Effector memory CD8-positive, alpha-beta T cell (primary cell): ENCODE data around the gene CLRN1.

Experiments
- ATAC-seq: fragments of 150-1000 bp; cut with Tn5 transposase; replicated peaks from 2 replicates; pipeline ENCODE4 v1.10.0; 2021; ENCODE audit warnings: mild to moderate bottlenecking, moderate library complexity
- DNase-seq, 3 experiments: peaks; one replicate each; pipeline ENCODE4 v3.0.0; 2021
- H3K27ac Mint-ChIP-seq, 2 donors: one replicate each; pipeline ENCODE4 v1.8.0; 2022; ENCODE audit warnings: mild to moderate bottlenecking in 2 of 2, mixed read lengths in 2 of 2, moderate library complexity in 2 of 2
- H3K27me3 Mint-ChIP-seq, 2 donors: one replicate each; pipeline ENCODE4 v1.8.0; 2022; ENCODE audit warnings: mixed read lengths in 2 of 2
- H3K36me3 Mint-ChIP-seq: one replicate; pipeline ENCODE4 v1.8.0; 2022; ENCODE audit warnings: mild to moderate bottlenecking, moderate library complexity, mixed read lengths; ENCODE audit not compliant: insufficient read depth
- H3K4me1 Mint-ChIP-seq, 2 donors: one replicate each; pipeline ENCODE4 v1.8.0; 2022; ENCODE audit warnings: low read depth in 2 of 2, mixed read lengths in 2 of 2
- H3K4me3 Mint-ChIP-seq, 2 donors: one replicate each; pipeline ENCODE4 v1.8.0; 2022; ENCODE audit warnings: mild to moderate bottlenecking in 2 of 2, mixed read lengths in 2 of 2, moderate library complexity in 2 of 2
- H3K9me3 Mint-ChIP-seq, 2 donors: one replicate each; pipeline ENCODE4 v1.8.0; 2022; ENCODE audit warnings: mixed read lengths in 2 of 2
- total RNA-seq, 9 experiments: gene quantifications; one replicate each; lab custom pipeline; 2026; lab: John Stamatoyannopoulos, UW

Gene CLRN1, protein sequence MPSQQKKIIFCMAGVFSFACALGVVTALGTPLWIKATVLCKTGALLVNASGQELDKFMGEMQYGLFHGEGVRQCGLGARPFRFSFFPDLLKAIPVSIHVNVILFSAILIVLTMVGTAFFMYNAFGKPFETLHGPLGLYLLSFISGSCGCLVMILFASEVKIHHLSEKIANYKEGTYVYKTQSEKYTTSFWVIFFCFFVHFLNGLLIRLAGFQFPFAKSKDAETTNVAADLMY
- total RNA-seq, result 0 reads per million in 9 experiments

- ATAC-seq (no peak), DNase-seq (no peak)
- no peak within 1 kb of the TSS for H3K4me3 Mint-ChIP-seq
- H3K9me3 Mint-ChIP-seq, result no peaks in the 10 kb centered on the region
- H3K27ac Mint-ChIP-seq, result no peak within 1 kb of the TSS
- H3K4me1 Mint-ChIP-seq, result no peaks in the 10 kb centered on the region
- H3K36me3 Mint-ChIP-seq, result peaks cover 3% of the 10 kb centered on the region
- H3K27me3 Mint-ChIP-seq, result peaks cover 17 to 37% of the 10 kb centered on the region in 2 donors
Measured at GRCh38 chr3:150972366-150973071, at the start of gene CLRN1. Gene CLRN1 (minus strand): TSS chr3:150972727. CDS start chr3:150972708, 19 bp downstream.

GRCh38 chr3:151016478-151016795 lies 43.9 kb upstream of the CLRN1 start:
- Mint-ChIP-seq H3K36me3 (no peaks in the 10 kb centered on the region), H3K4me1 (no peaks in the 10 kb centered on the region), H3K9me3 (no peaks in the 10 kb centered on the region), H3K27ac (no peak overlapping the region), H3K27me3 (peaks cover 6 to 20% of the 10 kb centered on the region in 2 donors), H3K4me3 (no peak overlapping the region)
- DNase-seq (no peak), ATAC-seq (no peak)

DNA sequence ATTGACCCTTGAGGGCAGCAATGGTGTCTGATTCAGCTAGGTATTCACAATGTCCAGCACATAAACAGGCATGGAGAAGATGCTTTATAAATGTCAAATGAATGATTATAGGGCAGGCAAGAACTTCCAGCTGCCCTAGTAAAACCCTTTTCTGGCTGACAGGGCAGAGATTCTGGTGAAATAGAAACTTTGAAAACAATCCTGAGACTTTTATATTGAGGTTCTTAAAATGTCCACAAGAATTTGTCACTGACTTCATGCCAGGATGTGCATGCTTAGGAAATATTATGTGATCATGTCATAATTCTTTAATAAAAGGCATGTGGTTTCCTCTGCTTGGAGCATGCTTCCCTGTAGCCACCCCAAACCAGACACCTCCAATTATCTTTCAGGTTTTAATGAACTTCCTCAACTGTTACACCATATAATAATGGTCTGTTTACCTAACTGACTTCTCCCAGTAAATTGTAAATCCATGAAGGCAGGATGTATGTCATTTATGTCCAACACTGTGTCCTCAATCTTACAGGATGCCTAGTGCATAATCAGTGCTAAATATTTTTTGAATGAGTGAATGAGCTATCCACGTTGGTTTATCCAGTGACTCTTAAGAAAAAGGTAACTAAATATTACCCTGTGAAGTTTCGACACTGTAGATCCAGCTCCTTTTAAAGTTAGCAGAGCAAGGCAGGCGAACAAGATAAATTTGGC lies 43.4 kb upstream of the CLRN1 start:
- ATAC-seq (no peak), DNase-seq (no peak)
- H3K4me3 Mint-ChIP-seq, result no peak overlapping the region
- no peaks in the 10 kb centered on the region for H3K36me3 Mint-ChIP-seq
- H3K9me3 Mint-ChIP-seq, result no peaks in the 10 kb centered on the region
- H3K4me1 Mint-ChIP-seq, result no peaks in the 10 kb centered on the region
- H3K27me3 Mint-ChIP-seq, result peaks cover 6 to 17% of the 10 kb centered on the region in 2 donors
- H3K27ac Mint-ChIP-seq, result no peak overlapping the region

DNA sequence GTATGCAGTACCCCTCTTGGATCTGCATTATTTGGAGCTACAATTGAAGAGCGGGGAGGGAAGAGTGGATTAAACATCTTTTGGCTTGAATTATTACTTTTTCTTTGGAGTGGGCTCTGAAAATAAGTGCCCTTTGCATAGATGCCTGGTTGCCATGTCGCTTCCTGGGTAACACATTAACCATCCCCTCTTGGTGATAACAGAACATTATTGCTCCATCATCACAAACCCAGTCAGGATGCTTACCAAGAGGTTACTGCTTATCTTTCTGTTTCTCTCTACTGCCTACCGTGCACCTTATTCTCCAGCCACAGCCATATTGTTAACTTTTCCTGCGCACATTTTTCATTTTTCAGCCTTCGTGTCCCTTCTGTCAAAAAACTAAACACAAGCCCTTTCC lies 42.7 kb upstream of the CLRN1 start:
- H3K9me3 Mint-ChIP-seq, result no peaks in the 10 kb centered on the region
- no peaks in the 10 kb centered on the region for H3K36me3 Mint-ChIP-seq
- ATAC-seq (no peak), DNase-seq (no peak)
- H3K27me3 Mint-ChIP-seq, result peaks cover 10 to 17% of the 10 kb centered on the region in 2 donors
- no peaks in the 10 kb centered on the region for H3K4me1 Mint-ChIP-seq
- no peak overlapping the region for H3K27ac Mint-ChIP-seq
- H3K4me3 Mint-ChIP-seq, result no peak overlapping the region

- Mint-ChIP-seq H3K9me3 (no peaks in the 10 kb centered on the region), H3K4me1 (no peaks in the 10 kb centered on the region), H3K36me3 (no peaks in the 10 kb centered on the region), H3K4me3 (no peak overlapping the region), H3K27ac (no peak overlapping the region), H3K27me3 (peaks cover 15 to 17% of the 10 kb centered on the region in 2 donors)
- no peak for ATAC-seq
- no peak for DNase-seq
Measured at GRCh38 chr3:151014501-151015018, 42.0 kb upstream of the CLRN1 start.

GRCh38 chr3:151012753-151013152 lies 40.2 kb upstream of the CLRN1 start:
- H3K4me1 Mint-ChIP-seq, result no peaks in the 10 kb centered on the region
- H3K27ac Mint-ChIP-seq, result no peak overlapping the region
- DNase-seq (no peak), ATAC-seq (no peak)
- H3K27me3 Mint-ChIP-seq, result peaks cover 15 to 17% of the 10 kb centered on the region in 2 donors
- H3K9me3 Mint-ChIP-seq, result no peaks in the 10 kb centered on the region
- H3K4me3 Mint-ChIP-seq, result no peak overlapping the region
- H3K36me3 Mint-ChIP-seq, result no peaks in the 10 kb centered on the region

GRCh38 chr3:151011427-151011826 lies 38.9 kb upstream of the CLRN1 start:
- no peak for ATAC-seq
- H3K4me3 Mint-ChIP-seq, result no peak overlapping the region
- H3K27me3 Mint-ChIP-seq, result peaks cover 15 to 17% of the 10 kb centered on the region in 2 donors
- H3K36me3 Mint-ChIP-seq, result no peaks in the 10 kb centered on the region
- H3K9me3 Mint-ChIP-seq, result no peaks in the 10 kb centered on the region
- no peaks in the 10 kb centered on the region for H3K4me1 Mint-ChIP-seq
- no peak for DNase-seq
- H3K27ac Mint-ChIP-seq, result no peak overlapping the region

GRCh38 chr3:151009981-151010380 lies 37.5 kb upstream of the CLRN1 start:
- H3K9me3 Mint-ChIP-seq, result no peaks in the 10 kb centered on the region
- no peaks in the 10 kb centered on the region for H3K4me1 Mint-ChIP-seq
- peaks cover 3% of the 10 kb centered on the region for H3K36me3 Mint-ChIP-seq
- DNase-seq (no peak), ATAC-seq (no peak)
- no peak overlapping the region for H3K27ac Mint-ChIP-seq
- peaks cover 10 to 11% of the 10 kb centered on the region in 2 donors for H3K27me3 Mint-ChIP-seq
- H3K4me3 Mint-ChIP-seq, result no peak overlapping the region

GRCh38 chr3:151009430-151009829 lies 36.9 kb upstream of the CLRN1 start:
- no peak overlapping the region for H3K27ac Mint-ChIP-seq
- H3K4me3 Mint-ChIP-seq, result no peak overlapping the region
- peaks cover 7 to 9% of the 10 kb centered on the region in 2 donors for H3K27me3 Mint-ChIP-seq
- H3K36me3 Mint-ChIP-seq, result peaks cover 3% of the 10 kb centered on the region
- H3K9me3 Mint-ChIP-seq, result no peaks in the 10 kb centered on the region
- no peak for ATAC-seq
- DNase-seq, result no peak
- H3K4me1 Mint-ChIP-seq, result no peaks in the 10 kb centered on the region

DNA sequence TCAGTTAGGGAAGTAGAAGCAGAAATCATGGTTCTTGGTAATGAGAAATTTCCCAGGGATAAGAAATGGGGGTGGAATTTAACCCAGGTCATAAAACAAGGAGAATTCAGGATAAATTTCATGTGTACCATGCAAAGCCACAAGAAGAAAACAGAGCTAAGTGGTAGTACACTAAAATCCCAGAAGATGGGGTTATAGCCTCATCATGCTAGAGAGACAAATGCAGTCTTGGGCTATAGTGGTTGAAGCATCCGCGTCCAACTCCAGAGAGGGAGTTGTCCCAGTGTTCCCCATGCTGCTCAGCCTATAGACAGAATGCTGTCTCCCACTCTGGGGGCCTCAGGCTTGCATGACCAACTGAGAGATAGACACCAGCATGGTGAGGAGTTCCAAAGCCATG lies 36.2 kb upstream of the CLRN1 start:
- Mint-ChIP-seq H3K27me3 (peaks cover 7 to 9% of the 10 kb centered on the region in 2 donors), H3K27ac (no peak overlapping the region), H3K36me3 (peaks cover 3% of the 10 kb centered on the region), H3K4me1 (no peaks in the 10 kb centered on the region), H3K4me3 (no peak overlapping the region), H3K9me3 (no peaks in the 10 kb centered on the region)
- no peak for DNase-seq
- no peak for ATAC-seq

- Mint-ChIP-seq H3K4me3 (no peak overlapping the region), H3K27me3 (peaks cover 18 to 20% of the 10 kb centered on the region in 2 donors), H3K4me1 (no peaks in the 10 kb centered on the region), H3K27ac (no peak overlapping the region), H3K36me3 (peaks cover 3% of the 10 kb centered on the region), H3K9me3 (no peaks in the 10 kb centered on the region)
- ATAC-seq (no peak), DNase-seq (no peak)
Measured at GRCh38 chr3:151003768-151004134, 31.2 kb upstream of the CLRN1 start.

DNA sequence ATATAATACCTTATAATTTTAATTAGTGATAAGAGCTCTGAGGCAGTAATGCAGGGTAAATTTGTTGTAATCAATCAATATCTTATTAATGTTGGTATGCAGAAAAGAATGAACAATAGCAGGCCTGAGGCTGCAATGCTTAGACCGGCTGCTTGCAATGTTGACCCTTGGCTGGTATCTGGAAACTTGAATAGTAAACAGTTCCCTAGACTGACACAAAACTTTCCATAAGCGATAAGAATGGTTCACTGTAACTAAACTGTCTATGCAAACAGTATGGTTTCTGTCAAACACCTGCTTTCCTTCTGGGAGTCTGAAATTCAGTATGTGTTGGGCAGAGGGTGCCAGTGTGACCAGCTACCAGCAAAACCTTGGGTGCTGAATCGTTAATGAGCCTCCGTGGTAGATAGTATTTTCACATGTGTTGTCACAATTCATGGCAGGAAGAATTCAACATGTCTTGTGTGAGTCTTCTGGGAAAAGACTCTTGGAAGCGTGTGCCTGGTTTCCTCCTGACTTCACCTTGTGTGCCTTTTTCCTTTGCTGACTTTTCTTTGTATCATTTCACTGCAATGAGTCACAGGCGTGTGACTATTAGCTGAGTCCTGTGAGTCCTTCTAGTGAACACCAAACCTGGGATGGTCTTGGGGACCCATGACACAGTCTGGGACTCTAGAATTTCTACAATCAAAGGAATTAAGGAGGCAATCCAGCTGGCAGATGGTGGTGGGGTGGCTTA lies 30.7 kb upstream of the CLRN1 start:
- Mint-ChIP-seq H3K4me3 (no peak overlapping the region), H3K27ac (no peak overlapping the region), H3K9me3 (no peaks in the 10 kb centered on the region), H3K36me3 (peaks cover 3% of the 10 kb centered on the region), H3K4me1 (no peaks in the 10 kb centered on the region), H3K27me3 (peaks cover 22 to 26% of the 10 kb centered on the region in 2 donors)
- ATAC-seq, result no peak
- DNase-seq, result no peak
